ENCODE measurements around the gene SYNCRIP. TPM values are rescaled to one million over a fixed set of nuclear protein-coding genes. Genes with fewer than 3 reads are reported as not detected.
A peak's percentile ranks its signal among the peaks of the same experiment; 100 is the strongest.

SYNCRIP gene
- total RNA-seq (100 to 1,000 TPM in 1 of 5 experiments, 10 to 100 TPM in 4; 69.8 to 131 (median 82.2) TPM), polyA plus RNA-seq (10 to 100 TPM; 71.5 to 84.9 TPM), total RNA-seq (37.0 reads per million, percentile 64 among the genes with 10 or more reads in this experiment)

DNA sequence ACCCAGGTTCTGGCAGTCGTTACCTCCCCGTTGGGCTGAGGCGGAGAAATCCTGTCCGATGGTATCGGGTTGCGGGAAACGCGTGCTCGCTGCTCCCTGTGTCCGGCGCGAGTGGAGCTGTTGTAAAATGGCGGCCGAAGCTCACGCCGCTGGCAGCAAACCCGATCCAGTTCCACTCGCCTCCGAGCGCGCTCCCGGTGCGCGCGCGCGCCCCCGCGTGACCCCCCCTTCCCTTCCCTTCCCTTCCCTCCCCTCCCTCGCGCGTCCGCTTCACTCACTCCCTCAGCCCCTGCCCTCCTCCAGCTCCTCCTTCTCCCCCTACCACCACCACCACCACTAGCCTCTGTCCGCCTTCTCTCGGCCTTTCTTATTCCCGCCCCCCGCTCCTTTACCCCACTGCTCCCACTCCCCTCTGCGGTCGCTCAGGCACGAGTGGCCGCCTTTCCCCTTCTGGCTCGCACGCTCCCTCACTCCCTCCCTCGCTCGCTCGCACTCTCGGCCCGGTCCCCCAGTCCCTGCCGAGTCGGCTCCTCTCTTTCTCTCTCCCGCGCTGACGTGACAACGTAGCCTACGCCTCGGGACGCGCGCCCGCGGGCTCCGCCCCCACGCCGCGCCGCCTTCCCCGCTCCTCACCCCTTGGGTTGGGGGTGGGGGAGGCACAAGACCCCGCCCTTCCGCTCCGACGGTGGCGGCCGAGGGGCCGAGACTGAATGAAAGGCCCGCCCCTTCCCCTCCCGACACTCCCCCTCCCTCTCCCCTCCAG, at the start of gene SYNCRIP:
Gene SYNCRIP (minus strand): TSS at position 113 of the 763 bp plus-strand sequence. CDS start 1,447 bp downstream, outside the sequence.
- Histone ChIP-seq H3K9me3 (ENCODE audit: control insufficient read depth in 2 of 3, low read length in 3 of 3) (no peaks in the 10 kb centered on the region), H3K4me3 (ENCODE audit: low read length) (peak within 1 kb of the TSS; percentile 99), H3K27me3 (ENCODE audit: control insufficient read depth in 2 of 2, insufficient read depth in 2 of 2, low read length in 2 of 2) (no peaks in the 10 kb centered on the region), H3K27ac (ENCODE audit: low read depth, low read length) (peak within 1 kb of the TSS; percentile 99), H3K36me3 (ENCODE audit: control insufficient read depth in 2 of 3, insufficient read depth in 3 of 3, low read length in 3 of 3) (peaks cover 0 to 28% (median 0%) of the 10 kb centered on the region in 3 experiments), H3K4me1 (ENCODE audit: control insufficient read depth in 2 of 2, insufficient read depth in 2 of 2, low read length in 2 of 2) (peaks cover 29 to 31% of the 10 kb centered on the region in 2 donors)
- Mint-ChIP-seq H3K4me3 (peak within 1 kb of the TSS; percentile 90 to 99 (median 96)), H3K4me1 (peaks cover 40 to 52% (median 49%) of the 10 kb centered on the region in 7 donors), H3K36me3 (peaks cover 6 to 34% (median 26%) of the 10 kb centered on the region in 5 donors), H3K27me3 (peaks cover 0 to under 1% (median 0%) of the 10 kb centered on the region in 5 donors), H3K9me3 (no peaks in the 10 kb centered on the region), H3K27ac (peak within 1 kb of the TSS; percentile 97 to 100 (median 99))
- ATAC-seq (peak; percentile 91), DNase-seq (peak; percentile 96 to 99 (median 99))
- intact Hi-C loops (cut with micrococcal nuclease), result loop anchor here (1.0 to 10.0 kb wide), 10 partner anchors 35 to 1947 kb away; partner anchors contain the start of genes CEP162 (in 2 of the 2), SLC35A1 (in 2 of the 2), CYB5R4 (in 1 of the 2) and NT5E (in 1 of the 2)
- CTCF ChIA-PET, result interaction anchor here (1.1 to 5.3 kb wide), 2 partner anchors 27 to 34 kb away, joined by 5 to 50 read pairs; no protein-coding TSS in a partner anchor
- POLR2A ChIA-PET, result interaction anchor here (0.6 to 9.6 kb wide), 12 partner anchors 9 to 1513 kb away, joined by 3 to 593 read pairs (median 4); partner anchors contain the start of genes SNX14 and ZNF292

GRCh38 chr6:85691478-85691877, 48.8 kb upstream of the SYNCRIP start:
- CTCF ChIA-PET, result no interaction called here
- H3K27ac Mint-ChIP-seq, result no peak overlapping the region
- H3K9me3 Mint-ChIP-seq, result peaks cover 0 to 4% (median 0%) of the 10 kb centered on the region in 11 donors

DNA sequence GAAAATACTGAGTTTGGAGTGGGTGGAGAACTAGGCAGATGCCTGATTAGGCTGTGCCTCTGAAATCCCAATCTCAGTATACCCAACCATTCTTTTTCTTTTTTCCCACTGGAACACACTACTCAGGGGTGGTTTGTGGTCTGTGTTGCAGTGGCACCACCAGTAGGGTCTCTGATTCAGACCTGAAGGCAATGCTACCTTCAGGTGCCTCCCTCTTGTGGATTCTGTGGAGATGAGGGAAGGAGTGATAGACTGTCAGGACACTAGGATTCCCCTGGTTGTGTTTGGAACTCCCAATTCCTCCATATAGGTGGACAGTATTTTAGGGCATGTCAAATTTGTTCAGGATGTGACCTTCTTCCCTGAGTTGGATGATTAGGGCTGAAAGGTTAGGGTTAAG, 47.4 kb upstream of the SYNCRIP start:
- peaks cover 0 to 4% (median 0%) of the 10 kb centered on the region in 5 donors for H3K36me3 Mint-ChIP-seq
- Histone ChIP-seq H3K9me3 (ENCODE audit: control insufficient read depth in 2 of 3, low read length in 3 of 3) (no peaks in the 10 kb centered on the region), H3K4me3 (ENCODE audit: low read length) (no peak overlapping the region), H3K4me1 (ENCODE audit: control insufficient read depth in 2 of 2, insufficient read depth in 2 of 2, low read length in 2 of 2) (no peaks in the 10 kb centered on the region), H3K27me3 (ENCODE audit: control insufficient read depth in 2 of 2, insufficient read depth in 2 of 2, low read length in 2 of 2) (no peaks in the 10 kb centered on the region), H3K36me3 (ENCODE audit: control insufficient read depth in 2 of 3, insufficient read depth in 3 of 3, low read length in 3 of 3) (no peaks in the 10 kb centered on the region), H3K27ac (ENCODE audit: low read depth, low read length) (no peak overlapping the region)
- CTCF ChIA-PET, result no interaction called here
- intact Hi-C loops (cut with micrococcal nuclease), result no loop called here
- H3K27me3 Mint-ChIP-seq, result peaks cover 0 to 9% (median 0%) of the 10 kb centered on the region in 5 donors
- no peaks in the 10 kb centered on the region for H3K4me1 Mint-ChIP-seq
- DNase-seq (no peak), ATAC-seq (no peak)
- H3K9me3 Mint-ChIP-seq, result peaks cover 0 to 2% (median 0%) of the 10 kb centered on the region in 11 donors
- no peak overlapping the region for H3K4me3 Mint-ChIP-seq
- POLR2A ChIA-PET, result no interaction called here
- no peak overlapping the region for H3K27ac Mint-ChIP-seq

More at GRCh38 chr6:85691478-85691877, 48.8 kb upstream of the SYNCRIP start:
- no peak overlapping the region for H3K27ac ChIP-seq (ENCODE audit: low read depth, low read length)
- H3K36me3 Mint-ChIP-seq, result peaks cover 0 to 3% (median 0%) of the 10 kb centered on the region in 5 donors
- peaks cover 0 to 9% (median 0%) of the 10 kb centered on the region in 5 donors for H3K27me3 Mint-ChIP-seq
- H3K27me3 ChIP-seq (ENCODE audit: control insufficient read depth in 2 of 2, insufficient read depth in 2 of 2, low read length in 2 of 2), result no peaks in the 10 kb centered on the region
- ATAC-seq (no peak), DNase-seq (no peak)
- no peak overlapping the region for H3K4me3 ChIP-seq (ENCODE audit: low read length)
- no peaks in the 10 kb centered on the region for H3K4me1 Mint-ChIP-seq
- no peaks in the 10 kb centered on the region for H3K9me3 ChIP-seq (ENCODE audit: control insufficient read depth in 2 of 3, low read length in 3 of 3)
- no peak overlapping the region for H3K4me3 Mint-ChIP-seq
- intact Hi-C loops (cut with micrococcal nuclease), result no loop called here
- H3K36me3 ChIP-seq (ENCODE audit: control insufficient read depth in 2 of 3, insufficient read depth in 3 of 3, low read length in 3 of 3), result no peaks in the 10 kb centered on the region
- no peaks in the 10 kb centered on the region for H3K4me1 ChIP-seq (ENCODE audit: control insufficient read depth in 2 of 2, insufficient read depth in 2 of 2, low read length in 2 of 2)
- POLR2A ChIA-PET, result no interaction called here

- Histone ChIP-seq H3K9me3 (ENCODE audit: control insufficient read depth in 2 of 3, low read length in 3 of 3) (no peaks in the 10 kb centered on the region), H3K27me3 (ENCODE audit: control insufficient read depth in 2 of 2, insufficient read depth in 2 of 2, low read length in 2 of 2) (no peaks in the 10 kb centered on the region), H3K4me1 (ENCODE audit: control insufficient read depth in 2 of 2, insufficient read depth in 2 of 2, low read length in 2 of 2) (no peaks in the 10 kb centered on the region), H3K4me3 (ENCODE audit: low read length) (no peak overlapping the region), H3K27ac (ENCODE audit: low read depth, low read length) (no peak overlapping the region), H3K36me3 (ENCODE audit: control insufficient read depth in 2 of 3, insufficient read depth in 3 of 3, low read length in 3 of 3) (no peaks in the 10 kb centered on the region)
- DNase-seq (no peak), ATAC-seq (no peak)
- intact Hi-C loops (cut with micrococcal nuclease), result no loop called here
- H3K4me1 Mint-ChIP-seq, result peaks cover 0 to 4% (median 0%) of the 10 kb centered on the region in 7 donors
- H3K4me3 Mint-ChIP-seq, result no peak overlapping the region
- peaks cover 0 to 7% (median 0%) of the 10 kb centered on the region in 5 donors for H3K36me3 Mint-ChIP-seq
- POLR2A ChIA-PET, result no interaction called here
- H3K27ac Mint-ChIP-seq, result no peak overlapping the region
- CTCF ChIA-PET, result no interaction called here
- peaks cover 0 to 4% (median 0%) of the 10 kb centered on the region in 11 donors for H3K9me3 Mint-ChIP-seq
- H3K27me3 Mint-ChIP-seq, result no peaks in the 10 kb centered on the region
Observed at GRCh38 chr6:85685713-85686112, 43.0 kb upstream of the SYNCRIP start.

DNA sequence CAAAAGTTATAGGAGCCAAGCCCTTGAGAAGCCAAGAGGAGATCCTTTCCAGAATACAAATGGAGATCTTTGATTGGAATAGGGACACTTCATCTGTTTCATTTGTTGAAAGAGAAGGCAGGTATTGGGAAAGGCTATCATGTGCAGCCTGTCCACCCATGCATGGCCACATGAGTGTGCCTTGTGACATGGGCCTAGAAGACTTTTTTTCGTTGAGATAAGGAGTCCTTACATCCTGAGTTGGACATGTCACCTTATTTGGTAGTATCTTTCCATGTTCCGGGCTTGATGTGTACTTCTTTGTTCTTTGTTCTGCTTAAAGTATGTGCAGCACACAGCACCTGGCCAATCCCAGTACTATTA, 42.1 kb upstream of the SYNCRIP start:
- peaks cover 0 to 11% (median 3%) of the 10 kb centered on the region in 7 donors for H3K4me1 Mint-ChIP-seq
- intact Hi-C loops (cut with micrococcal nuclease), result no loop called here
- no peaks in the 10 kb centered on the region for H3K27me3 Mint-ChIP-seq
- Histone ChIP-seq H3K4me3 (ENCODE audit: low read length) (no peak overlapping the region), H3K4me1 (ENCODE audit: control insufficient read depth in 2 of 2, insufficient read depth in 2 of 2, low read length in 2 of 2) (peaks cover 0 to 4% of the 10 kb centered on the region in 2 donors), H3K27ac (ENCODE audit: low read depth, low read length) (no peak overlapping the region), H3K27me3 (ENCODE audit: control insufficient read depth in 2 of 2, insufficient read depth in 2 of 2, low read length in 2 of 2) (no peaks in the 10 kb centered on the region), H3K36me3 (ENCODE audit: control insufficient read depth in 2 of 3, insufficient read depth in 3 of 3, low read length in 3 of 3) (no peaks in the 10 kb centered on the region), H3K9me3 (ENCODE audit: control insufficient read depth in 2 of 3, low read length in 3 of 3) (no peaks in the 10 kb centered on the region)
- ATAC-seq, result no peak
- H3K9me3 Mint-ChIP-seq, result peaks cover 0 to 4% (median 0%) of the 10 kb centered on the region in 11 donors
- H3K4me3 Mint-ChIP-seq, result no peak overlapping the region
- H3K27ac Mint-ChIP-seq, result no peak overlapping the region
- no peak for DNase-seq
- POLR2A ChIA-PET, result no interaction called here
- peaks cover 0 to 7% (median 0%) of the 10 kb centered on the region in 5 donors for H3K36me3 Mint-ChIP-seq
- CTCF ChIA-PET, result no interaction called here

DNA sequence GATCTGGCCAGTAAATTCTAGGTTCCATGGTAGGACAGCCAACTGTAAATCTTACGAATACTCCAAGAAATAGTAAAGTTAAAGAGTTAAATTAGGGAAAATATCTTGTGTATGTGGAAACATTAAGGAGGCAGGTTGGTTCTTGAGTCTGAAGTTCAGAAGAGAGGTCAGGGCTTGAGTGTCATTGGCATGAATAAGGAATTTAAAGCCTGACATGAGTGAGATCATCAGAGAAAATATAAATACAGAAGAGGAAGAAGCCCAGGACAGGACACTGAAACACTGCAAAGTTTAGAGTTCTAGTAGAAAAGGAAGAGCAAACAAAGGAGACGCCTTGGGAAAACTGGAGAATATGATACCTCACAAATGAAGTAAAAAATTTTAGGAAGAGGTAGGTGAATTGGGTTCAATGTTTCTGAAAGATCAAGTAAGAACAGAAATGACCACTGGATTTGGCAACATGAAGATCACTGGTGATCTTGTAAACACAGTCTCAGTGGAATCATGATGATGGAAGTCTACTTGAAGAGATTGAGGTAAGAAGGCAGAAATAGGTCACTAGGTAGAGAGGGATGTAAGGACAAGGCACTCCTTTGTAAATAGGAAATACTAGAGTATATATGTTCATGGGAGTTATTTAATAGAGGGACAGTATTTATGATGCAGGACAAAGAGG, 41.6 kb upstream of the SYNCRIP start:
- H3K4me3 Mint-ChIP-seq, result no peak overlapping the region
- CTCF ChIA-PET, result no interaction called here
- H3K4me1 Mint-ChIP-seq, result peaks cover 0 to 16% (median 7%) of the 10 kb centered on the region in 7 donors
- Histone ChIP-seq H3K4me1 (ENCODE audit: control insufficient read depth in 2 of 2, insufficient read depth in 2 of 2, low read length in 2 of 2) (peaks cover 3 to 9% of the 10 kb centered on the region in 2 donors), H3K27me3 (ENCODE audit: control insufficient read depth in 2 of 2, insufficient read depth in 2 of 2, low read length in 2 of 2) (no peaks in the 10 kb centered on the region), H3K27ac (ENCODE audit: low read depth, low read length) (no peak overlapping the region), H3K36me3 (ENCODE audit: control insufficient read depth in 2 of 3, insufficient read depth in 3 of 3, low read length in 3 of 3) (no peaks in the 10 kb centered on the region), H3K4me3 (ENCODE audit: low read length) (no peak overlapping the region), H3K9me3 (ENCODE audit: control insufficient read depth in 2 of 3, low read length in 3 of 3) (no peaks in the 10 kb centered on the region)
- DNase-seq (no peak), ATAC-seq (no peak)
- H3K27me3 Mint-ChIP-seq, result no peaks in the 10 kb centered on the region
- POLR2A ChIA-PET, result no interaction called here
- H3K36me3 Mint-ChIP-seq, result peaks cover 0 to 7% (median 0%) of the 10 kb centered on the region in 5 donors
- intact Hi-C loops (cut with micrococcal nuclease), result no loop called here
- peaks cover 0 to 4% (median 0%) of the 10 kb centered on the region in 11 donors for H3K9me3 Mint-ChIP-seq
- H3K27ac Mint-ChIP-seq, result no peak overlapping the region

Measured in naive thymus-derived CD4-positive, alpha-beta T cell (primary cell).